Stomach (tissue), 9 donors: ENCODE data around the gene GOLGB1. TPM values are rescaled to one million over a fixed set of nuclear protein-coding genes. Genes with fewer than 3 reads are reported as not detected.

ENCODE experiments used
- DNase-seq, 2 donors: peaks; one replicate each; pipeline versions ENCODE4 v3.0.0 to v3.0.0-alpha.2; 2013 to 2019
- H3K27ac ChIP-seq, 5 donors: fragments of 200-600 bp in 4 of 5; sonication (generic) in 4 of 5; one replicate each; pipeline ENCODE4 v1.5.1; 2013 to 2019; ENCODE audit warnings: mild to moderate bottlenecking in 1 of 5, moderate library complexity in 1 of 5
- H3K27me3 ChIP-seq, 3 donors: fragments of 200-600 bp; sonication (generic); one replicate each; pipeline ENCODE4 v1.5.1; 2017 to 2019; ENCODE audit warnings: mixed run types in 1 of 3
- H3K36me3 ChIP-seq, 4 donors: fragments of 200-600 bp; sonication (generic); 1 replicate in 3 of 4; 2 replicates in 1 of 4; pipeline ENCODE4 v1.5.1; 2016 to 2019
- H3K4me1 ChIP-seq, 4 donors: fragments of 200-600 bp; sonication (generic); one replicate each; pipeline ENCODE4 v1.5.1; 2016 to 2019
- H3K4me3 ChIP-seq, 4 donors: fragments of 200-600 bp; sonication (generic) in 3 of 4; one replicate each; pipeline ENCODE4 v1.5.1; 2016 to 2019; ENCODE audit warnings: mild to moderate bottlenecking in 1 of 4
- H3K9me3 ChIP-seq, 4 donors: fragments of 200-600 bp; sonication (generic); one replicate each; pipeline ENCODE4 v1.5.1; 2016 to 2019
- CTCF ChIP-seq, 7 experiments: fragments of 450-650 bp in 4 of 7; fragments of 200-600 bp in 3 of 7; sonication (generic) in 3 of 7; IDR thresholded peaks; one replicate each; pipeline ENCODE4 v1.5.1; 2016 to 2019; ENCODE audit warnings: antibody characterized with exemption in 7 of 7, control low read depth in 2 of 7, mild to moderate bottlenecking in 1 of 7
- EP300 ChIP-seq: sonication (generic); formaldehyde crosslinking; IDR thresholded peaks from one replicate; pipeline ENCODE4 v1.6.1; 2017; ENCODE audit warnings: antibody characterized with exemption
- POLR2A ChIP-seq, 4 donors: fragments of 450-650 bp; IDR thresholded peaks; one replicate each; pipeline ENCODE4 v1.6.1; 2016; ENCODE audit warnings: antibody characterized with exemption in 4 of 4, control low read depth in 2 of 4, mild to moderate bottlenecking in 1 of 4, moderate library complexity in 1 of 4
- POLR2AphosphoS5 ChIP-seq, 3 donors: sonication (generic); formaldehyde crosslinking; IDR thresholded peaks; one replicate each; pipeline ENCODE4 v1.6.1; 2016; ENCODE audit warnings: antibody characterized with exemption in 3 of 3
- WGBS, 5 donors: extraction: QIAGEN DNeasy Blood & Tissue Kit in 3 of 5; methylation state at CpG; one replicate each; pipeline versions ENCODE4 v1.1.5 to v1.1.7; 2013 to 2018; 5-methylcytosine and 5-hydroxymethylcytosine counted together
- intact Hi-C: fragments of 100-400 bp; cut with DNase I; formaldehyde crosslinking; loops from one replicate; pipeline ENCODE4 v1.15.1; 2023; ENCODE audit warnings: low total_unique reads
- polyA plus RNA-seq, 3 donors: library from polyadenylated mRNA; stranded (reverse); fragments of 200-250 nt; gene quantifications; one replicate each; pipeline ENCODE4 v1.2.3, GENCODE V29; 2013
- total RNA-seq, 5 donors: library from RNA; depleted of rRNA; stranded (reverse); fragments of >200 nt; gene quantifications; one replicate each; pipeline versions ENCODE4 v1.1.0 to v1.2.3, GENCODE V29; 2014 to 2016
- donor health status: healthy with polysubstance abuse.
- donor health status: Bipolar disorder and iron deficiency.
- donor health status: healthy.

The GOLGB1 gene
- total and polyA plus RNA-seq, 8 donors = 6.7 to 81.1 (median 56.2) TPM

GRCh38 chr3:121769246-121769645 is 19.7 kb upstream of the GOLGB1 start:
- WGBS, 5 donors = 97 to 100% (median 98%) methylated on average over 1 of the region's 1 CpG
- Histone ChIP-seq H3K27ac (no peak overlapping the region), H3K4me1 (no peaks in the 10 kb centered on the region), H3K36me3 (peaks cover 20 to 69% (median 60%) of the 10 kb centered on the region in 4 donors), H3K27me3 (no peaks in the 10 kb centered on the region), H3K4me3 (no peak overlapping the region), H3K9me3 (no peaks in the 10 kb centered on the region)
- no peak for TF ChIP-seq POLR2A (IDR thresholded peaks at IDR 0.05)
- no peak for TF ChIP-seq EP300
- no peak for TF ChIP-seq CTCF (IDR thresholded peaks at IDR 0.05)
- no peak for TF ChIP-seq POLR2AphosphoS5 (IDR thresholded peaks at IDR 0.05)
- no peak for DNase-seq
- intact Hi-C loops = no loop called here

- Histone ChIP-seq H3K36me3 (peaks cover 20 to 61% (median 53%) of the 10 kb centered on the region in 4 donors), H3K27ac (no peak overlapping the region), H3K4me1 (no peaks in the 10 kb centered on the region), H3K27me3 (no peaks in the 10 kb centered on the region), H3K9me3 (no peaks in the 10 kb centered on the region), H3K4me3 (no peak overlapping the region)
- 82 to 98% (median 95%) methylated on average over 2 of the region's 2 CpGs for WGBS, 5 donors
- intact Hi-C loops = no loop called here
- TF ChIP-seq EP300 (no peak), POLR2AphosphoS5 (IDR thresholded peaks at IDR 0.05) (no peak), POLR2A (IDR thresholded peaks at IDR 0.05) (no peak), CTCF (IDR thresholded peaks at IDR 0.05) (no peak)
- no peak for DNase-seq
Observed at GRCh38 chr3:121768452-121768851, 18.9 kb upstream of the GOLGB1 start.

GRCh38 chr3:121759541-121760202 is 10.1 kb upstream of the GOLGB1 start:
- intact Hi-C loops = no loop called here
- no peaks in the 10 kb centered on the region for H3K9me3 ChIP-seq
- H3K4me3 ChIP-seq = no peak overlapping the region
- no peaks in the 10 kb centered on the region for H3K4me1 ChIP-seq
- no peak for DNase-seq
- TF ChIP-seq POLR2AphosphoS5 (IDR thresholded peaks at IDR 0.05) = no peak
- no peak for TF ChIP-seq EP300
- TF ChIP-seq CTCF (IDR thresholded peaks at IDR 0.05) = no peak
- TF ChIP-seq POLR2A (IDR thresholded peaks at IDR 0.05) = no peak
- H3K27me3 ChIP-seq = no peaks in the 10 kb centered on the region
- WGBS, 5 donors = 70 to 84% (median 79%) methylated on average over 3 of the region's 3 CpGs
- H3K36me3 ChIP-seq = no peaks in the 10 kb centered on the region
- no peak overlapping the region for H3K27ac ChIP-seq

GRCh38 chr3:121758727-121759450 is 9.3 kb upstream of the GOLGB1 start:
- H3K27ac ChIP-seq = no peak overlapping the region
- intact Hi-C loops = no loop called here
- H3K27me3 ChIP-seq = no peaks in the 10 kb centered on the region
- no peak for DNase-seq
- 17 to 50% (median 23%) methylated on average over 1 of the region's 1 CpG for WGBS, 5 donors
- H3K36me3 ChIP-seq = no peaks in the 10 kb centered on the region
- H3K9me3 ChIP-seq = no peaks in the 10 kb centered on the region
- H3K4me3 ChIP-seq = no peak overlapping the region
- TF ChIP-seq POLR2AphosphoS5 (IDR thresholded peaks at IDR 0.05) = no peak
- no peak for TF ChIP-seq CTCF (IDR thresholded peaks at IDR 0.05)
- TF ChIP-seq POLR2A (IDR thresholded peaks at IDR 0.05) = no peak
- no peak for TF ChIP-seq EP300
- H3K4me1 ChIP-seq = no peaks in the 10 kb centered on the region
